Measurements from ENCODE around the gene RPL37.

RPL37 gene

GRCh38 chr5:40775846-40776657 lies 59.0 kb downstream of the RPL37 start:
- no peak overlapping the region for H3K4me3 ChIP-seq (ENCODE audit: low read depth, low read length)
- TF ChIP-seq, protein P1, sequence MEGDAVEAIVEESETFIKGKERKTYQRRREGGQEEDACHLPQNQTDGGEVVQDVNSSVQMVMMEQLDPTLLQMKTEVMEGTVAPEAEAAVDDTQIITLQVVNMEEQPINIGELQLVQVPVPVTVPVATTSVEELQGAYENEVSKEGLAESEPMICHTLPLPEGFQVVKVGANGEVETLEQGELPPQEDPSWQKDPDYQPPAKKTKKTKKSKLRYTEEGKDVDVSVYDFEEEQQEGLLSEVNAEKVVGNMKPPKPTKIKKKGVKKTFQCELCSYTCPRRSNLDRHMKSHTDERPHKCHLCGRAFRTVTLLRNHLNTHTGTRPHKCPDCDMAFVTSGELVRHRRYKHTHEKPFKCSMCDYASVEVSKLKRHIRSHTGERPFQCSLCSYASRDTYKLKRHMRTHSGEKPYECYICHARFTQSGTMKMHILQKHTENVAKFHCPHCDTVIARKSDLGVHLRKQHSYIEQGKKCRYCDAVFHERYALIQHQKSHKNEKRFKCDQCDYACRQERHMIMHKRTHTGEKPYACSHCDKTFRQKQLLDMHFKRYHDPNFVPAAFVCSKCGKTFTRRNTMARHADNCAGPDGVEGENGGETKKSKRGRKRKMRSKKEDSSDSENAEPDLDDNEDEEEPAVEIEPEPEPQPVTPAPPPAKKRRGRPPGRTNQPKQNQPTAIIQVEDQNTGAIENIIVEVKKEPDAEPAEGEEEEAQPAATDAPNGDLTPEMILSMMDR (IDR thresholded peaks at IDR 0.05; ENCODE audit: low read depth, low read length) = no peak
- TF ChIP-seq, protein P2, sequence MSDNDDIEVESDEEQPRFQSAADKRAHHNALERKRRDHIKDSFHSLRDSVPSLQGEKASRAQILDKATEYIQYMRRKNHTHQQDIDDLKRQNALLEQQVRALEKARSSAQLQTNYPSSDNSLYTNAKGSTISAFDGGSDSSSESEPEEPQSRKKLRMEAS (IDR thresholded peaks at IDR 0.05; ENCODE audit: low read depth, low read length) = no peak
- no peak for TF ChIP-seq MYC (IDR thresholded peaks at IDR 0.05; ENCODE audit: low read depth, low read length)
- TF ChIP-seq POLR2A (IDR thresholded peaks at IDR 0.05; ENCODE audit: extremely low read depth, insufficient read length) = no peak
- DNase-seq (ENCODE audit: low read depth) = no peak
